ENCODE measurements around the gene SLC17A3.

Gene SLC17A3

GRCh38 chr6:25831532-25832306 lies 42.3 kb downstream of the SLC17A3 start, which contains the start of gene SLC17A1:
TSS of gene SLC17A1 (minus strand) at chr6:25832052. CDS start at chr6:25830557, 1,495 bp downstream.
- TF ChIP-seq POLR2AphosphoS5 (IDR thresholded peaks at IDR 0.05; ENCODE audit: low read depth, low read length): no peak
- TF ChIP-seq FOXP2 (optimal IDR thresholded peaks at IDR 0.05; ENCODE audit: borderline replicate concordance, extremely low read depth, extremely low read length, insufficient read depth): no peak

- TF ChIP-seq FOXP2 (optimal IDR thresholded peaks at IDR 0.05; ENCODE audit: borderline replicate concordance, extremely low read depth, extremely low read length, insufficient read depth) (no peak), POLR2AphosphoS5 (IDR thresholded peaks at IDR 0.05; ENCODE audit: low read depth, low read length) (no peak), SIN3A (IDR thresholded peaks at IDR 0.05; ENCODE audit: borderline replicate concordance, insufficient read depth, low read length) (no peak), REST (IDR thresholded peaks at IDR 0.05; ENCODE audit: insufficient read depth in 1 of 2, low read depth in 2 of 2, low read length in 2 of 2) (no peak), TAF1 (IDR thresholded peaks at IDR 0.05; ENCODE audit: borderline replicate concordance, insufficient read depth, low read length) (no peak)
Observed at GRCh38 chr6:25830458-25830857, 43.6 kb downstream of the SLC17A3 start.

GRCh38 chr6:25829375-25829774 lies 44.7 kb downstream of the SLC17A3 start:
- TF ChIP-seq TAF1 (IDR thresholded peaks at IDR 0.05; ENCODE audit: borderline replicate concordance, insufficient read depth, low read length): no peak
- no peak for TF ChIP-seq POLR2AphosphoS5 (IDR thresholded peaks at IDR 0.05; ENCODE audit: low read depth, low read length)
- no peak for TF ChIP-seq SIN3A (IDR thresholded peaks at IDR 0.05; ENCODE audit: borderline replicate concordance, insufficient read depth, low read length)
- no peak for TF ChIP-seq REST (IDR thresholded peaks at IDR 0.05; ENCODE audit: insufficient read depth in 1 of 2, low read depth in 2 of 2, low read length in 2 of 2)
- TF ChIP-seq FOXP2 (optimal IDR thresholded peaks at IDR 0.05; ENCODE audit: borderline replicate concordance, extremely low read depth, extremely low read length, insufficient read depth): no peak

- TF ChIP-seq REST (IDR thresholded peaks at IDR 0.05; ENCODE audit: insufficient read depth in 1 of 2, low read depth in 2 of 2, low read length in 2 of 2) (no peak), TAF1 (IDR thresholded peaks at IDR 0.05; ENCODE audit: borderline replicate concordance, insufficient read depth, low read length) (no peak), FOXP2 (optimal IDR thresholded peaks at IDR 0.05; ENCODE audit: borderline replicate concordance, extremely low read depth, extremely low read length, insufficient read depth) (no peak)
Observed at GRCh38 chr6:25821341-25821740, 52.7 kb downstream of the SLC17A3 start.

- TF ChIP-seq POLR2AphosphoS5 (IDR thresholded peaks at IDR 0.05; ENCODE audit: low read depth, low read length): no peak
- no peak for TF ChIP-seq FOXP2 (optimal IDR thresholded peaks at IDR 0.05; ENCODE audit: borderline replicate concordance, extremely low read depth, extremely low read length, insufficient read depth)
- no peak for TF ChIP-seq TAF1 (IDR thresholded peaks at IDR 0.05; ENCODE audit: borderline replicate concordance, insufficient read depth, low read length)
- TF ChIP-seq SIN3A (IDR thresholded peaks at IDR 0.05; ENCODE audit: borderline replicate concordance, insufficient read depth, low read length): no peak
Observed at GRCh38 chr6:25816252-25816651, 57.8 kb downstream of the SLC17A3 start.

- TF ChIP-seq REST (IDR thresholded peaks at IDR 0.05; ENCODE audit: insufficient read depth in 1 of 2, low read depth in 2 of 2, low read length in 2 of 2) (no peak), POLR2AphosphoS5 (IDR thresholded peaks at IDR 0.05; ENCODE audit: low read depth, low read length) (no peak), SIN3A (IDR thresholded peaks at IDR 0.05; ENCODE audit: borderline replicate concordance, insufficient read depth, low read length) (no peak), TAF1 (IDR thresholded peaks at IDR 0.05; ENCODE audit: borderline replicate concordance, insufficient read depth, low read length) (no peak), FOXP2 (optimal IDR thresholded peaks at IDR 0.05; ENCODE audit: borderline replicate concordance, extremely low read depth, extremely low read length, insufficient read depth) (no peak)
Observed at GRCh38 chr6:25815194-25815593, 58.8 kb downstream of the SLC17A3 start.

Measured in PFSK-1 (cell line).